ENCODE data around the gene ACP3. TPM values are rescaled to one million over a fixed set of nuclear protein-coding genes. Genes with fewer than 3 reads are reported as not detected.
"Not testable (repeated sequence)": the region's sequence is repeated elsewhere in the genome, so short reads cannot be mapped to it uniquely, and the experiment has no call there.

ACP3 gene
- total RNA-seq, 2 donors from 2014 or later = 1,778 to 14,359 TPM

- H3K9me3 ChIP-seq = no peaks in the 10 kb centered on the region
- 75% methylated on average over 4 of the region's 4 CpGs for WGBS
- intact Hi-C loops (cut with DNase I) = no loop called here
- no peaks in the 10 kb centered on the region for H3K4me1 ChIP-seq (replicated peaks)
- no peaks in the 10 kb centered on the region for H3K27me3 ChIP-seq (replicated peaks; ENCODE audit: insufficient read depth)
- DNase-seq (ENCODE audit: low spot score) = no peak
- no peaks in the 10 kb centered on the region for H3K36me3 ChIP-seq
- H3K4me3 ChIP-seq = no peak overlapping the region
- no peak overlapping the region for H3K27ac ChIP-seq
- TF ChIP-seq POLR2AphosphoS5 (IDR thresholded peaks at IDR 0.05) (no peak), POLR2A (IDR thresholded peaks at IDR 0.05) (no peak), CTCF (IDR thresholded peaks at IDR 0.05) (no peak)
Observed at GRCh38 chr3:132292042-132292441, 25.2 kb upstream of the ACP3 start.

GRCh38 chr3:132293251-132293650, 24.0 kb upstream of the ACP3 start:
- intact Hi-C loops (cut with DNase I) = no loop called here
- no peak overlapping the region for H3K4me3 ChIP-seq
- H3K27me3 ChIP-seq (replicated peaks; ENCODE audit: insufficient read depth) = no peaks in the 10 kb centered on the region
- TF ChIP-seq CTCF (IDR thresholded peaks at IDR 0.05) (no peak), POLR2A (IDR thresholded peaks at IDR 0.05) (no peak), POLR2AphosphoS5 (IDR thresholded peaks at IDR 0.05) (no peak)
- H3K36me3 ChIP-seq = no peaks in the 10 kb centered on the region
- H3K9me3 ChIP-seq = no peaks in the 10 kb centered on the region
- no peak overlapping the region for H3K27ac ChIP-seq
- no peak for DNase-seq (ENCODE audit: low spot score)
- no peaks in the 10 kb centered on the region for H3K4me1 ChIP-seq (replicated peaks)

- TF ChIP-seq CTCF (IDR thresholded peaks at IDR 0.05) = no peak
- no peak for TF ChIP-seq POLR2A (IDR thresholded peaks at IDR 0.05)
- TF ChIP-seq POLR2AphosphoS5 (IDR thresholded peaks at IDR 0.05) = no peak
- Histone ChIP-seq H3K9me3 (no peaks in the 10 kb centered on the region), H3K4me1 (replicated peaks) (no peaks in the 10 kb centered on the region), H3K36me3 (no peaks in the 10 kb centered on the region), H3K4me3 (no peak overlapping the region), H3K27ac (no peak overlapping the region), H3K27me3 (replicated peaks; ENCODE audit: insufficient read depth) (no peaks in the 10 kb centered on the region)
- WGBS = 72% methylated on average over 5 of the region's 5 CpGs
- intact Hi-C loops (cut with DNase I) = no loop called here
- no peak for DNase-seq (ENCODE audit: low spot score)
Observed at GRCh38 chr3:132294906-132295305, 22.3 kb upstream of the ACP3 start.

- H3K27ac ChIP-seq = peak overlapping the region; percentile 74 to 89
- H3K27me3 ChIP-seq (replicated peaks; ENCODE audit: insufficient read depth); intact Hi-C loops (cut with DNase I); DNase-seq (ENCODE audit: low spot score); H3K36me3 ChIP-seq; H3K4me3 ChIP-seq; H3K9me3 ChIP-seq; H3K4me1 ChIP-seq (replicated peaks): not testable (repeated sequence)
- WGBS = 79% methylated on average over 6 of the region's 6 CpGs
Observed at GRCh38 chr3:132303336-132304201, 13.6 kb upstream of the ACP3 start.

GRCh38 chr3:132304351-132304750, 12.9 kb upstream of the ACP3 start:
- H3K9me3 ChIP-seq; H3K36me3 ChIP-seq; H3K27me3 ChIP-seq (replicated peaks; ENCODE audit: insufficient read depth); H3K4me3 ChIP-seq; intact Hi-C loops (cut with DNase I); H3K4me1 ChIP-seq (replicated peaks); DNase-seq (ENCODE audit: low spot score): not testable (repeated sequence)
- 47% methylated on average over 2 of the region's 2 CpGs for WGBS
- peak overlapping the region; percentile 74 to 89 for H3K27ac ChIP-seq

- H3K4me1 ChIP-seq (replicated peaks); H3K4me3 ChIP-seq; DNase-seq (ENCODE audit: low spot score); H3K9me3 ChIP-seq; H3K27me3 ChIP-seq (replicated peaks; ENCODE audit: insufficient read depth); intact Hi-C loops (cut with DNase I); H3K36me3 ChIP-seq: not testable (repeated sequence)
- H3K27ac ChIP-seq = peak overlapping the region; percentile 28 to 89
- 95% methylated on average over 11 of the region's 11 CpGs for WGBS
Observed at GRCh38 chr3:132310057-132310456, 7.2 kb upstream of the ACP3 start.
